H9 (cell line): ENCODE measurements around the gene NECAB2. TPM values are rescaled to one million over a fixed set of nuclear protein-coding genes. Genes with fewer than 3 reads are reported as not detected.

Experiments
- DNase-seq: peaks from one replicate; pipeline ENCODE4 v3.0.0-alpha.2; 2017
- H2AFZ ChIP-seq: one replicate; pipeline ENCODE4 v1.6.1; 2013; ENCODE audit warnings: mild to moderate bottlenecking, low read length, control low read depth, moderate library complexity
- H2AK5ac ChIP-seq: 2 replicates; pipeline ENCODE4 v1.6.1; 2013; ENCODE audit warnings: low read length, control low read depth, mixed read lengths; ENCODE audit not compliant: insufficient read length
- H2BK120ac ChIP-seq: one replicate; pipeline ENCODE4 v1.6.1; 2013; ENCODE audit warnings: low read depth, mild to moderate bottlenecking, low read length, control low read depth, inconsistent platforms; ENCODE audit not compliant: poor library complexity, severe bottlenecking
- H2BK12ac ChIP-seq: 2 replicates; pipeline ENCODE4 v1.6.1; 2013; ENCODE audit warnings: low read length, control low read depth, mixed read lengths, low read depth; ENCODE audit not compliant: insufficient read length
- H2BK15ac ChIP-seq: 2 replicates; pipeline ENCODE4 v1.6.1; 2013; ENCODE audit warnings: low read depth, low read length, control low read depth
- H2BK20ac ChIP-seq: one replicate; pipeline ENCODE4 v1.6.1; 2013; ENCODE audit warnings: low read depth, mild to moderate bottlenecking, low read length, control low read depth, inconsistent platforms; ENCODE audit not compliant: poor library complexity, severe bottlenecking
- H2BK5ac ChIP-seq: 2 replicates; pipeline ENCODE4 v1.6.1; 2013; ENCODE audit warnings: low read length, control low read depth, mixed read lengths; ENCODE audit not compliant: insufficient read length
- H3K14ac ChIP-seq: 2 replicates; pipeline ENCODE4 v1.6.1; 2013; ENCODE audit warnings: low read length, control low read depth; ENCODE audit not compliant: insufficient read depth
- H3K18ac ChIP-seq: 2 replicates; pipeline ENCODE4 v1.6.1; 2013; ENCODE audit warnings: low read depth, mild to moderate bottlenecking, mixed read lengths, low read length, control low read depth; ENCODE audit not compliant: insufficient read length
- H3K23ac ChIP-seq: 2 replicates; pipeline ENCODE4 v1.6.1; 2013; ENCODE audit warnings: low read length, control low read depth, mixed read lengths, low read depth; ENCODE audit not compliant: insufficient read length
- H3K23me2 ChIP-seq: 2 replicates; pipeline ENCODE4 v1.6.1; 2013; ENCODE audit warnings: low read depth, mild to moderate bottlenecking, mixed read lengths, low read length, control low read depth; ENCODE audit not compliant: insufficient read length, poor library complexity, severe bottlenecking
- H3K27ac ChIP-seq: 2 replicates; pipeline ENCODE4 v1.5.1; 2013; ENCODE audit warnings: low read length, control low read depth, mixed read lengths, low read depth; ENCODE audit not compliant: insufficient read length
- H3K27me3 ChIP-seq: 2 replicates; pipeline ENCODE4 v1.6.1; 2013; ENCODE audit warnings: low read length, control low read depth, inconsistent platforms; ENCODE audit not compliant: insufficient read depth
- H3K4ac ChIP-seq: 2 replicates; pipeline ENCODE4 v1.6.1; 2013; ENCODE audit warnings: low read depth, mild to moderate bottlenecking, control low read depth, inconsistent platforms, low read length, moderate library complexity
- H3K4me1 ChIP-seq: 2 replicates; pipeline ENCODE4 v1.6.1; 2013; ENCODE audit warnings: low read length, control low read depth, inconsistent platforms; ENCODE audit not compliant: insufficient read depth
- H3K4me2 ChIP-seq: 2 replicates; pipeline ENCODE4 v1.6.1; 2013; ENCODE audit warnings: low read length, control low read depth, mixed read lengths; ENCODE audit not compliant: insufficient read length, insufficient read depth
- H3K56ac ChIP-seq: 2 replicates; pipeline ENCODE4 v1.6.1; 2013; ENCODE audit warnings: low read depth, mild to moderate bottlenecking, mixed read lengths, low read length, control low read depth; ENCODE audit not compliant: insufficient read length
- H3K79me1 ChIP-seq: 2 replicates; pipeline ENCODE4 v1.6.1; 2013; ENCODE audit warnings: low read depth, mild to moderate bottlenecking, moderate library complexity, low read length, control low read depth, inconsistent platforms; ENCODE audit not compliant: insufficient read depth, poor library complexity, severe bottlenecking
- H3K79me2 ChIP-seq: 2 replicates; pipeline ENCODE4 v1.6.1; 2013; ENCODE audit warnings: low read length, control low read depth, inconsistent platforms; ENCODE audit not compliant: insufficient read depth
- H3K9ac ChIP-seq: 2 replicates; pipeline ENCODE4 v1.6.1; 2013; ENCODE audit warnings: low read length, control low read depth, mixed read lengths; ENCODE audit not compliant: insufficient read length; ENCODE audit errors: extremely low read depth
- H3K9me3 ChIP-seq: one replicate; pipeline ENCODE4 v1.6.1; 2013; ENCODE audit warnings: low read depth, low read length, inconsistent platforms; ENCODE audit not compliant: control insufficient read depth
- H3T11ph ChIP-seq: one replicate; pipeline ENCODE4 v1.6.1; 2013; ENCODE audit warnings: mild to moderate bottlenecking, low read length, control low read depth, inconsistent platforms
- H4K20me1 ChIP-seq: one replicate; pipeline ENCODE4 v1.6.1; 2013; ENCODE audit not compliant: control insufficient read depth, insufficient read length, insufficient read depth
- H4K5ac ChIP-seq: 2 replicates; pipeline ENCODE4 v1.6.1; 2013; ENCODE audit warnings: low read depth, mild to moderate bottlenecking, mixed read lengths, low read length, control low read depth; ENCODE audit not compliant: insufficient read length
- H4K8ac ChIP-seq: replicated peaks from 2 replicates; pipeline ENCODE4 v1.6.1; 2013; ENCODE audit warnings: low read length, control low read depth, mixed read lengths, low read depth; ENCODE audit not compliant: insufficient read length
- H4K91ac ChIP-seq: 2 replicates; pipeline ENCODE4 v1.6.1; 2013; ENCODE audit warnings: low read depth, mild to moderate bottlenecking, moderate library complexity, mixed read lengths, low read length, control low read depth; ENCODE audit not compliant: insufficient read length
- H3K27ac Mint-ChIP-seq, 3 experiments: 2 replicates in 2 of 3; 3 replicates in 1 of 3; pipeline ENCODE4 v1.8.0; 2020 to 2021; ENCODE audit warnings: mixed read lengths in 3 of 3, mild to moderate bottlenecking in 1 of 3, moderate library complexity in 1 of 3
- H3K27me3 Mint-ChIP-seq: 2 replicates; pipeline ENCODE4 v1.8.0; 2021; ENCODE audit warnings: low read depth, mild to moderate bottlenecking, moderate library complexity, mixed read lengths
- H3K36me3 Mint-ChIP-seq, 3 experiments: 2 replicates in 2 of 3; 3 replicates in 1 of 3; pipeline ENCODE4 v1.8.0; 2020 to 2021; ENCODE audit warnings: low read depth in 3 of 3, mixed read lengths in 3 of 3; ENCODE audit not compliant: insufficient read depth in 1 of 3
- H3K4me1 Mint-ChIP-seq, 2 experiments: 2 replicates each; pipeline ENCODE4 v1.8.0; 2020; ENCODE audit warnings: mixed read lengths in 2 of 2
- H3K4me3 Mint-ChIP-seq, 2 experiments: 2 replicates in 1 of 2; 3 replicates in 1 of 2; pipeline ENCODE4 v1.8.0; 2020 to 2021; ENCODE audit warnings: mild to moderate bottlenecking in 2 of 2, mixed read lengths in 2 of 2, moderate library complexity in 1 of 2
- H3K9me3 Mint-ChIP-seq, 2 experiments: 2 replicates in 1 of 2; 3 replicates in 1 of 2; pipeline ENCODE4 v1.8.0; 2020; ENCODE audit warnings: mild to moderate bottlenecking in 2 of 2, mixed read lengths in 2 of 2, moderate library complexity in 1 of 2
- WGBS: extraction: QIAGEN DNeasy Blood & Tissue Kit; methylation state at CpG from one replicate; pipeline ENCODE4 v1.1.7; 2013; ENCODE audit warnings: missing lambda C conversion rate, low lambda C conversion rate, mixed read lengths; ENCODE audit not compliant: insufficient read length; ENCODE audit errors: extremely low coverage; 5-methylcytosine and 5-hydroxymethylcytosine counted together
- total RNA-seq: library from RNA; stranded (reverse); gene quantifications from 2 replicates; pipeline ENCODE4 v1.2.1, GENCODE V29; 2021
- TF ChIP-seq, protein P1 (sequence below): fragments of 200-600 bp; sonication (generic); conservative IDR thresholded peaks from 3 replicates; pipeline ENCODE4 v1.8.0; 2021; ENCODE audit warnings: antibody characterized with exemption, mild to moderate bottlenecking

Gene NECAB2
- total RNA-seq, 1 experiment from 2014 or later: 12.6 TPM

DNA sequence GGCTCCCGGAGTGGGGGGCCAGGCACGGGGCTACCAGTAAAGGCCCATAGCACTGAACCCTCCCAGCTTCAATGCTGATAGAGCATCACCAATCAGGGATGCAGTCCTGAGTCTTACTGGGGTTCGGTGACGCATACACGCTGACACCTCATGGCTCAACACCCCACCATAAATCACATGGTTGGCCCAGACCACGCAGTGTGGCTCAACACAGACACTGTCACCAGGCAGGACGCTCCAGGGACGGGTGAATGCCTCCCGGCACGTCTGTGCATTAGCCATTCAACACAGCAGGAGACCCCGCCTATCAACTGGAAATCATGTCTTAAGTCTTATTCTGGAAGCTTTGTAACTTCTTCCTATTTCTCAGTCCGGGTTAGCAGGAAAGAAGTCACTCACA is 35.0 kb downstream of the NECAB2 start:
- no peaks in the 10 kb centered on the region for H3K9me3 Mint-ChIP-seq
- H2AK5ac ChIP-seq: no peak overlapping the region

More for the DNA sequence above, 35.0 kb downstream of the NECAB2 start:
- peaks cover 13% of the 10 kb centered on the region for H3K27me3 Mint-ChIP-seq
- H3K79me2 ChIP-seq: no peaks in the 10 kb centered on the region
- no peak overlapping the region; the same call in 1 of the 2 replicates for H3K14ac ChIP-seq
- H2BK120ac ChIP-seq: no peak overlapping the region
- H4K8ac ChIP-seq: no peak overlapping the region
- no peaks in the 10 kb centered on the region for H3K79me1 ChIP-seq
- no peak overlapping the region for H4K91ac ChIP-seq
- no peaks in the 10 kb centered on the region for H3K36me3 Mint-ChIP-seq
- no peaks in the 10 kb centered on the region for H3K27me3 ChIP-seq
- no peaks in the 10 kb centered on the region for H4K20me1 ChIP-seq
- no peak overlapping the region for H3K4me2 ChIP-seq
- no peak overlapping the region for H2AFZ ChIP-seq
- H3K23me2 ChIP-seq: no peaks in the 10 kb centered on the region
- no peak overlapping the region for H3T11ph ChIP-seq
- H3K56ac ChIP-seq: no peak overlapping the region
- H2BK12ac ChIP-seq: no peak overlapping the region
- no peaks in the 10 kb centered on the region for H3K4me1 ChIP-seq
- no peak overlapping the region for H4K5ac ChIP-seq
- no peaks in the 10 kb centered on the region for H3K9me3 ChIP-seq
- TF ChIP-seq, protein P1, sequence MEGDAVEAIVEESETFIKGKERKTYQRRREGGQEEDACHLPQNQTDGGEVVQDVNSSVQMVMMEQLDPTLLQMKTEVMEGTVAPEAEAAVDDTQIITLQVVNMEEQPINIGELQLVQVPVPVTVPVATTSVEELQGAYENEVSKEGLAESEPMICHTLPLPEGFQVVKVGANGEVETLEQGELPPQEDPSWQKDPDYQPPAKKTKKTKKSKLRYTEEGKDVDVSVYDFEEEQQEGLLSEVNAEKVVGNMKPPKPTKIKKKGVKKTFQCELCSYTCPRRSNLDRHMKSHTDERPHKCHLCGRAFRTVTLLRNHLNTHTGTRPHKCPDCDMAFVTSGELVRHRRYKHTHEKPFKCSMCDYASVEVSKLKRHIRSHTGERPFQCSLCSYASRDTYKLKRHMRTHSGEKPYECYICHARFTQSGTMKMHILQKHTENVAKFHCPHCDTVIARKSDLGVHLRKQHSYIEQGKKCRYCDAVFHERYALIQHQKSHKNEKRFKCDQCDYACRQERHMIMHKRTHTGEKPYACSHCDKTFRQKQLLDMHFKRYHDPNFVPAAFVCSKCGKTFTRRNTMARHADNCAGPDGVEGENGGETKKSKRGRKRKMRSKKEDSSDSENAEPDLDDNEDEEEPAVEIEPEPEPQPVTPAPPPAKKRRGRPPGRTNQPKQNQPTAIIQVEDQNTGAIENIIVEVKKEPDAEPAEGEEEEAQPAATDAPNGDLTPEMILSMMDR: no peak
- no peak overlapping the region for H3K4me3 Mint-ChIP-seq
- no peak overlapping the region for H2BK20ac ChIP-seq
- peak overlapping the region in 1 of 3 experiments; percentile 55; a peak in 1 of 7 replicates for H3K27ac Mint-ChIP-seq
- DNase-seq: no peak
- no peak overlapping the region for H3K23ac ChIP-seq
- no peak overlapping the region for H3K9ac ChIP-seq
- H3K4me1 Mint-ChIP-seq: peaks cover 2 to 13% of the 10 kb centered on the region in 2 experiments; a peak in 3 of 4 replicates
- no peak overlapping the region for H3K18ac ChIP-seq
- H2BK5ac ChIP-seq: no peak overlapping the region
- H3K27ac ChIP-seq: no peak overlapping the region
- no peak overlapping the region for H2BK15ac ChIP-seq
- WGBS: no CpG with 5 or more reads among the region's 12 CpGs
- no peak overlapping the region for H3K4ac ChIP-seq
